Stimulated activated CD8-positive, alpha-beta memory T cell treated with anti-CD3 and anti-CD28 coated beads, Interleukin-4, amount 100 ng/mL, for 24 hours (primary cell): Measurements from ENCODE around the gene STAG2.
"Not testable (repeated sequence)": the region's sequence is repeated elsewhere in the genome, so short reads cannot be mapped to it uniquely, and the experiment has no call there.

Source experiments
- DNase-seq: peaks from one replicate; pipeline ENCODE4 v3.0.0-alpha.2; 2020; ENCODE audit warnings: low read depth

STAG2 gene

DNA sequence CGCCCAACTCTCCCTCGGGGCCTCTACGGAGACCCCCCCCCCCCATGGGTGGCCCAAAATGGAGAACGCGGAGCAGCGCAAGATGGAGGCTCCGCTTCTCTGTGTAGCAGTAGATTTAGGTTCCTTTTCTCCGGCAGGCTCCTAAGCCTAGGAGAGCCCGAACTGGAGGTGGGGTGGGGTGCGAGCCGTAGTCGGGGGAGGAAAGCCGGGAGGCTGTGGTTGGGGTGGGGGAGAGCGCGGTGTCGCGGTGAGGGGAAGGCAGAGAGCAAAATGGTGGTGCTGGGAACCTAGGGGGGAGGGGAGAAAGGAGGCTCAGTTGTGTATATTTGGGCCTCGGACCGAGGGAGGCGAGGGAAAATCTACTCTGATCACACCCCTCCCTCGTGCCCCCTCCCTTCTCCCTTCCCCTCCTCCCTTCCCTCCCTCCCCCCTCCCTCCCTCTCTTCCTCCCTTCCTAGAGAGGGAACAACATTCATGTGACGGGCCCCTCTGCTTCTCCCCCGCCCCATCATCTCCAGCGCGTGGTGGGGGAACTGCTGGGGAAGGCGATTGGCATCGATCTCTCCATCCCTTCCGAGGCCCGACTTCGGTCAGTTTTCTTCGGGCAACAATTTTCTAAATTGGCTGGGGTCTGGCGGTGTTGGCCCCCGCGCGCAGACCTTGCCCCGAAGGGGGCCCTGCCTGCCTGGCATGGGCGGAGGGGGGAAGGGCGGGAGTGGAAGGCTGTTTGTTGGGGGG is at the start of gene STAG2:
Gene STAG2 (plus strand): TSS at position 439 of the 738 bp plus-strand sequence. CDS start 60,922 bp downstream, outside the sequence.
- DNase-seq = peak; percentile 38

DNA sequence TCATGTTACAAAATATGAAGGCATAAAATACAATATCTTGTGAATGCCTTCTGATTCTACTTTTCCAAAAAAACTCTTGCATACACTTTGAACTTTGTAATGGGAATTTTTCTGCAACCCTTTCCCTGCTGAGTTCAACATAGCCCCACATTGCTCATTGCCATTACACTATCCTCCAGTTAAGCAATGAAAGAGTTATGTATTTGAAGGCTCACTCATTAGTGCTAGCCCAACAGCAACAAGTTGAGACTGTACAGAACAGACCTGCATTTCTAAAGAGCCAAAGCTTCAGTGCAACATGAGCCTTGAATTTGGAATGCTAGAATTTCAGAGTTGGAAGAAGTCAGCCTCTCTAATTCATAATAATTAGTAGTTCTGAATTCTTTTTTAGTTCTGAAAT is 44.4 kb upstream of the STAG2 start:
- DNase-seq = no peak

DNA sequence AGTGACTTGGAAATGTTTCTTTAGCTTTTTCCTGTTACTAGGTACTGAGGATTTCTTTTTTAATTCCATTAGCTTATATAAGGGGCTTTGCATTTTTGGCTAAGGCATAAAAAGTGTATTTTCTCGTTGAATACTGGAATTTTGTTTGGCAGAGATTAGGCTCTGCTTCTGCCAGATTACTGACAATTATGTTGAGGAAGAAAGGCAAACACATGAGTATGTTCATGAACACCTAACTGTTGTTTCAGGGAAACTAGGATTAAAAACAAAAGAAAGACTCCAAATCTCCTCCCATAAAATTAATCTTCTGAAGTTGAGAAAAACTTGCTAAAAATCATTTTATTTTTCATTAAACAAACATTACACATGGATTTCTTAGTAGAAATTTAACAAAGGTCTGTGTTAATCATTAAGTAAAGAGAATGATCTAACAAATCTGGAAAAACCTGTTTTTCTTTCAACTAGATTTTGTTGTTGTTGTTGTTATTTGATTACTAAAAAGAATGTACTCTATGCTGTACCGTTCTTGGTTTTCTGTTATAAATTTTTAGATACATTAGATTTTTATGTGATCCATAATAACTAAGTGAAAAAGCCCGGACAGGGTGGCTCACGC is 43.3 kb upstream of the STAG2 start:
- DNase-seq = no peak

DNA sequence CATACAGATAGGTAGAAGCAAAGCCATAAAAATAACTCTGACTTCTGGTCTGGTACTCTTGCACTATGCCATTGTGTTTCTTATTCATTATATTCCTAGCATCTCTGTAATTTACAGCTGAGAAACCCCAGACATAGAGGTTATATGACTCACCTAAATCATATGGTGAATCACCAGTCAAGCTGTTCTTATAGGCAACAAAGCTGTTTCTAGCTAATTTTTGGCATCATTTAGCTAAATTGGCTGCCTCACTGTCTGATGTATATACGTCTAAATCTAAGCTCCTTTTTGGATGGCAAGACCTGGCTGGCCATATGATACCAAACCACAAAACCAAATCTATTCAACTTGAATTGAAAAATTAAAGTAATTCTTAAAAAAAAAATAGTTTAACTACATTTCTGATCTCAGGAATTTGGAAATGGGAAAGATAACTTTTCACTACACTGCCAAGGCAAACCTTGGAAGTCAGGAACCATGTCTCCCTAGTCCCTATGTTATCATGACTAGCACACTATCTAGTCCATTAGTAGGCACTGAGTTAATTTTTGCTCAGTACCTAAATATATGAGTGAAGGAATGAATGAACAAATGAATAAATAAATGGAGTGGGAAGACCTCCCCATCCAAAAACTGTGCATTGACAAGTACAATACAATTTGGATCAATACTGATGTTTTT is 41.3 kb upstream of the STAG2 start:
- DNase-seq = no peak

DNA sequence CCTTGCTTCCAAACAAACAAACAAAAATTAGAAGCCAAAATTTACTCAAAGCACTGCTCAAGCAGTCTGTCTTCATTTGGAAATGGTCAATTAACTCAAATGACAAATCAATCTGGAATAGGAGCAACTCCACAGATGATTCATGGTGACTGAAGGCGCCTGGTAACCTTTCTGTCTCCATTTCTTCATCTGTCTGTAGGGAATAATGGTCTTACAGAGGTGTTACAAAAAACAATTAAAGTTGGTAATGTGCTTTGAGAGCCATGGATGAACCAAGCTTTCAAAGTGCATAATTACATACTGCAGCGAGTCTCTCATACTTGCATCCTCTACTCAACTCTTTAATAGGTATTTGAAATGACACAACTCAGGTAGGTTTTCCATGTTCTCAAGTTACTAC is 38.3 kb upstream of the STAG2 start:
- DNase-seq = no peak

DNA sequence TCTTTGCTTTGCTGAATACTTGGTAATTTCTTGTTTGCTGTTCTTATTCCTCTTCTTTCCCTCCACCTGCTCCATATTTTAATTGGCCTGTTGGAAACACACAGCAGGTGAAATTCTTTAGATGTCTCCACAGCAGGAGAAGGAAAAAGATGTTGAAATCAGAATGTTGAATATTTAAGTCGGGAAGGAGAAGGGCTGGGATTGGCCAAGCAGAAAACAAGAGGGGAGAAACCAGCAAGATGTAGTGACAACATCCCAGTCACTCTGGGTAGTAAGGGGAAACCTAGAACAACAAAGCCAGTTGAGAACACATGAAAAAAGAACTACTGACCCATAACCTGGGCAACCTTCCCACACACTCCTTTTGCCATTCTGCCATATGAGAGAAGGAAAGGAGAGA is 37.3 kb upstream of the STAG2 start:
- no peak for DNase-seq

DNA sequence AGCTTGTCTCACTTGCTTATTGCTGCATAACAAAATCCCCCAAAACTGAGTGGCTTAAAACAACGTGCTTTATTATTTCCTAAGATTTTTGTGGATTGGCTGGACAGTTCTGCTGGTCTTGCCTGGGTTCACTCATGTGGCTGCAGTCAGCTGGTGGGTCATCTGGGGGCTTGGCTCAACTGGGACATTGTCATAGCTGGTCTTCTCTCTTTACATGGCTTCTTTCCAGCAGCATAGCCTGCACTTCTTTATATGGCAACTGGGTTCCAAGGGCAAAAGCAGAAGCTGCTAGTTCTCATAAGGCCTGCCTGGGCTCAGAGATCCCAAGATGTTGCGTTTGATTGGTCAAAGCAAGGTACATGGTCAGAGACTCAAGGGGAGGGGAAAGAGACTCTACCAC is 33.7 kb upstream of the STAG2 start:
- DNase-seq = no peak

DNA sequence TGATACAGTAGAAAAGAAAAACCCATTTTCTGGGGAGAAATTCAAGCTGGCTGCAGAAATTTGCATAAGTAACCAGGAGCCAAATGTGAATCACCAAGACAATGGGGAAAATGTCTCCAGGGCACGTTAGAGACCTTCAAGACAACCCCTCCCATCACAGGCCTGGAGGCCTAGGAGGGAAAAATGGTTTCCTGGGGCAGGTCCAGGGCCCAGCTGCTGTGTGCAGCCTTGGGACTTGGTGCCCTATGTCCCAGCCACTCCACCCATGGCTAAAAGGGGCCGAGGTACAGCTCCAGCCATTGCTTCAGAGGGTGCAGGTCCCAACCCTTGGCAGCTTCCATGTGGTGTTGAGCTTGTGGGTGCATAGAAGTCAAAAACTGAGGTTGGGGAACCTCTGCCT is 29.5 kb upstream of the STAG2 start:
- not testable (repeated sequence) for DNase-seq

DNA sequence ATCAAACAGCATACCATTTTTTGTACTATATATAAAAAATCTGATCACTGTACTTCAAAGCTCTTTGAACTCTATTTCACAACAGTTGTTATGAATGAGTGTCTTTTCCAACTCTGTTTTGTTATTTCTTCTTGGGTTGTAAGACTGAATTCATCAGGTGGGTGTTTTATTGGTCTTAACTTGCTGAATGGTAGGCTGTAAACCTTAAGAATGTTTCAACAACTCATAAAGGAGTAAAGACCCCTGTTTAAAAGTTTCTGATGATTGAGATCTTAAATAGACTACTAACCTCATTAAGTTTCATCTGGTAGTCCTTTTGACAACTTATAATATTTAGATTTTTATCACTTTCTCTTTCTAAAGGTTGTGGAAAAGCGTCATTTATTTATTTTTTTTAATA is 18.4 kb upstream of the STAG2 start:
- DNase-seq = no peak

DNA sequence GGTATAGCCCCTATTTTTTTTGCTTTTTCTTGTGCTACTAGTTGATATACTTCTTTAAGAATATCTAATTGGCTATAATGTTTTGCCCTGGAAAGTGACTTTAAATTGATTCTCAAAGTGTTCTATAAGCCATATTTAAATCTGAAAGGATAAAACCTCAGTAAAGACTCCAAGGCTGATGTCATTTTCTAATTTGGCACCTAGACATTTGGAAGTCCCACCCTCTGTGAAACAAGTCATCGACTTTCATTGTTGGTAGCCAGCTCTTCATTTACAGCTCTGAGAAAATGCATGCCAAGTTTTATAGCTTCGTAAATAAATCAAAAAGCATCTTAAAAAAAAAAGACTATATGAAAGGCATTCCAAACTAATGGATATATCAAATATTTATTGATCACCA is 18.0 kb upstream of the STAG2 start:
- no peak for DNase-seq

DNA sequence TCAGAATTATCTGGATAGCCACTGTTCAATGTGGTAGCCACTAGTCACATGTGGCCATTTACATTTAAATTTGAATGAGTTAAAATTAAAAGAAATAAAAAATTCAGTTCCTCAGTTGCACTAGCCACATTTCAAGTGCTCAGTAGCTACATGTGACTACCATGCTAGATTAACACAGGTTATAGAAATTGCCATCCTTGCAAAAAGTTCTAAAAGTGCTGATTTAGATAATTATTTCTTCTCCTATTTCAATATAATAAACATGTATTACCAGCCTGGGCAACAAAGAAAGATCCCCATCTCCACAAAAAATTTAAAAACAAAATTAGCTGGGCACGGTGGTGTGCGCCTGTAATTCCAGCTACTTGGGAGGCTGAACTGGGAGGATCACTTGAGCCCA is 11.7 kb upstream of the STAG2 start:
- no peak for DNase-seq

DNA sequence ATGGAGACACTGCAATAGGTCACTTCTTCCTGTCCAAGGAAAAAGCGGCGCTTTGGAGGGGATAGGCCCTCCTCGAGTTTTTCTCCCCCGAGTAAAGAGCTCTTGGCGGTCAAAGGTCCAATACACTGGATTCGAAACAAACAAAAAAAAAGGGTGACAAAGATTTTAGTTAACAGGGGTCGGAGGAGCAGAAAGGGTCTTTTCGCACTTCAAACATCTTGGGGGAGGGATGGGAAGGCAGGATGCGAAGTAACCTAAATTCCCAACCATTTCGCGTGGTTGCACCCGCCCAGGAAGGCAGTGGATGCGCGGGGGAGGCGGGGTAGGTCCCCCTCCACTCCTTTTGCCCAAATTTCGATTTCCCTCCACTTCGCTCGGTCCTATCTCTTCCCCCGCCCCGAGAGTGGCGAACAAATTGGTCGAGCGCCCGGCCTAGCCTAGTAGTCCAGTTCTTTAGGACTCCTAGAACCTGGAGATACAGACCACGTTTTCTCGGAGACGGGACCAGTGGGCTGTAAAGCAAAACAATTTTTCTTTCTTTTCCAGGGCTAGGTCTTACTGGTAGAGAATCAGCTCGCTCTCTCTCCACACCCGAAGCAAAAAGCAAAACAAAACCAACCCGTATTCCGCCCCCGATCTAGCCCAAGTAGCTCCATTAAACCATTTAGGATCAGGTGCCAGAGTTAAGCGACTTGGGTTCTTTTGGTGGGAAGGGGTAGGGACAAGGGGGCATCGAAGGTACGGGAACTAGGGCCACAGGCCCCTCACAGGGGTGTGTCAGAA is 2.0 kb upstream of the STAG2 start:
- no peak for DNase-seq

DNA sequence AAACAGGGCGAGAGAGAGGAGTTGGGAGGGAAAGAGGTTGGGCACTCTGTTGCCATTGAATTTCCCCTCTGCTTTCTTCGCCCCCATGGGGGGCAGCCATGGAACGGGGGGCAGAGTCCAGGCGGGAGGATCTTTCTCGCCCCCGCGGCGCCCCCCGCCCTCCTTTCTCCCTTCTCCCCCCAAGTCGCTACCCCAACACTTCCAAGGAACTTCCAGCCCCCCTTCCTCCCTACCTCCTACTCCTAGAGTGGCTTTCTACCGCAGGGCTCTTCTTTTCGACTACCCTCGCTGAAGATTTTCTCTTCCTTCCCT is 594 bp upstream of the STAG2 start:
- DNase-seq = no peak

DNA sequence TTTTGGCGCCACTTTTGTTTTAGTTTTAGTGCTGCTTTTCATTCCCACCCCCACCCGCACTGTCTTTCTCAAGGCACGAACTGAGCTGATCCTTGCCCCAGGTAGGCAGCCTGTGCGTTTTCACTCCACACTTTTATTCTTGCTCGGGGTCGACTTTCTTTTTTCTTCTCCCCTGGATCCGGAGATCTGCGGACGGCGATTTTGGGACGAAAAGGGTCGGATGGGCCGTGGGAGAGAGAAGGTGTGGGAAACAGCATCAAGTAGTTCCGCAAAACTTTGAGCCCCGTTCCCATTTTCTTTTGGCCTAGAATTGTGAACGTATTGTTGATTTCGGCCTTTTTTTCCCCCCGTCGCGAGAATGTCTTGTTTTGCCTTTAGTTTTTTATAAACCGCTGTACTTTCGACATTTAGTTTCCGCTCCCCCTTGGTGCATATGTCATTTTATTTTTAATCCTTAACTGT is 531 bp downstream of the STAG2 start:
- no peak for DNase-seq

DNA sequence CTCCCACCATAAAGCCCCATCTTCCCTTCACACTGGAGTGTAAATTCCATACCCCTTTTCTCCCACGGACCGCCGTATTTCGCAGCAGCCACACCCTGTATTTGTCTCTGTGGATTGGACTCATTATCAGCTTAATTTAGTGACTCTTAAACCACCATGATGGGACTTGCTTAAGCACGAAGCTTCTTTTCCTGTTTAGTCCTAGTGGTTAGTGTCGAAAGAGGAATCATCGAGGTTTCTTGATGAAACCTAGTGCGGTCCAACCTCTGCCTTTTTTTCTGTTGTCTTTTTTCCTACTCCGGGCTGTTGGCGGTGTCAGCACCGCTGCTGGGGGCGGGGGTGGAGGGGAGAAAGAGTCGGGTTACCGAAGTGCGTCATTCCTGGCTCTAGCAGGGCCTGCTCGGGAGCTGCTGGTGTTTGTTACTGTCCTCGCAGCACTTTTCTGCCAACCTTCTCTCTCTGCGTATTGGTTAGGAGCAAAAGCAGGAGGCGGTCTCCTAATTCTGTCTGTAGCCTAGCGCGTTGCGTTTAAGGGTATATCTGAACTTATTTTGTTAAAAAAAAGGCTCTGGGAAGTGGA is 1.4 kb downstream of the STAG2 start:
- DNase-seq = peak; percentile 71

DNA sequence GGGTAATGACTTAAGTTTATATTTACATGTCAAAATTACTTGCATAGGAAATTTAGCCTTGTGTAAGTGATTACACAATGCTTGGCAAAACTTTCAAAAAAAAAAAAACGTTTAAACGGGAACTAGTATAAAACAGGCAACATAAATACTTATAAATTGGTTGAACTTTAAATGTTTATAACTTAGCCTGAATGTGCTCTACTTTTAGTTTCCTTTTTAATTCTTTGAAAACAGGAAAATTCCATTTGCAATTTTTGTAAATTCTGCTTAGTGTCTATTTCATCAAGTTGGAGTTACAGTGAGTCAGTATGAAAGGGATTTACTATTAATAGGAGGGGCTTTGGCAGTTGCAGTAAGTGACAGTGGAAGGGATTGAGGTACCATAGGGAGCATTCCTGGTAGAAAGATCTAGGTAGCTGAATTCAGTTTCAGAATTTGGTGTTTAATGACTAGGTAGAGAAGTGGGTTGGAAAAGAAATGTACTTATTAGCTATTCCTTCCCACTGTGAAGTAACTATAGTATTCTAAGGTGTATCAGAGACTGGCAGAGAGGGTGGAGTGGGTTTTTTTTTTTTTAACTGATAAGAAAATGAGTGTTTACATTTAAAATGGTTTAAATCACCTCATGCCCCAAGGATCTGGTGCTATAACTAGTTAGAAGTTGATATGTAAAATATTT is 2.8 kb downstream of the STAG2 start:
- no peak for DNase-seq

DNA sequence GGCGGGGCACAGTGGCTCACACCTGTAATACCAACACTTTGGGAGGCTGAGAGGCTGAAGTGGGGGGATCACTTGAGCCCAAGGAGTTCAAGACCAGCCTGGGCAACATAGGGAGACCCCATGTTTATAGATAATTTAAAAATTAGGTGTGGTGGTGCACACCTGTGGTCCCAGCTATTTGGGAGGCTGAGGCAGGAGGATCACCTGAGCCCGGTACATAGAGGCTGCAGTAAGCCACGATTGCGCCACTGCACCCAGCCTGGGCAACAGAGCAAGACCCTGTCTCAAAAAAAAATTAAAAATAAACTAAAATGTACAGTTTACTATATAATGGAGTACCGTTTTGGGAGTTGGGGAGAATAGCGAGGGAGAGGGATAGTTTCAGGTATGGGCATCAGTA is 4.2 kb downstream of the STAG2 start:
- no peak for DNase-seq

DNA sequence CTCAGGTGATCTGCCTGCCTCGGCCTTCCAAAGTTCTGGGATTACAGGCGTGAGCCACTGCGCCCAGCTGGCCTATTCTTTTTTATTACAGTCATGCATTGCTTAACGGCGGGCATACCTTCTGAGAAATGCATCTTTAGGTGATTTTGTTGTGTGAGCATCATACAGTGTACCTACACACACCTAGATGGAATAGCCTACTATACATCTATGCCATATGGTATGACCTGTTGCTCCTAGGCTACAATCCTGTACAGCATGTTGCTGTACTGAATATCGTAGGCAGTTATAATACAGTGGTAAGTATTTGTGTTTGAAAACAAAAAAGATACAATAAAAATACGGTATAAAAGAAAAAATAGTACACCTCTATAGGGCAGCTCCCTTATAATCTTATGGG is 6.0 kb downstream of the STAG2 start:
- no peak for DNase-seq

DNA sequence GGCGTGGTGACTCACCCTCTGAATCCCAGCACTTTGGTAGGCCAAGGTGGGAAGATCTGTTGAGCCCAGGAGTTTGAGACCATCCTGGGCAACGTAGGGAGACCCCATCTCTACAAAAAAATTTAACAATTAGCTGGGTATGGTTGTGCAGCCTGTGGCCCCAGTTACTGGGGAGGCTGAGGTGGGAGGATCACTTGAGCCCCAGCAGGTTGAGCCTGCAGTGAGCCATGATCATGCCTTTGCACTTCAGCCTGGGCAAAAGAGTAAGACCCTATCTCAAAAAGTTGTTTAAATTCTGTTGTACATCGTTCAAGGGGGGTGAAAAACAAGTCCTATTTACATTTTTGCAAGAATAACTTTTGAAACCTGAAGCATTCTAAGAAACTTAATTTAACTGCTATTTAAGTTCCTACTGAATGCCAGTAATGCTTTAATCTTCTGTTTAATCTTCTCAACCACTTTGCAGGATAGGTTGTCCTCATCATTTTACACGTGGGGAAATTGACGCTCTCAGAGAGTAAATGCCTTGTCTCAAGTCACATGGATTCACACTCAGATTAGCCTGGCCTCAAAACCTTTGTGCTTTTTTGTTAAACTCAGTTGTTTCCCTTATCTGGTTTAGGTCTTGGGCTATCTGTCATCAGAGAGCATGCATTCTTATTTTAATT is 7.0 kb downstream of the STAG2 start:
- no peak for DNase-seq

DNA sequence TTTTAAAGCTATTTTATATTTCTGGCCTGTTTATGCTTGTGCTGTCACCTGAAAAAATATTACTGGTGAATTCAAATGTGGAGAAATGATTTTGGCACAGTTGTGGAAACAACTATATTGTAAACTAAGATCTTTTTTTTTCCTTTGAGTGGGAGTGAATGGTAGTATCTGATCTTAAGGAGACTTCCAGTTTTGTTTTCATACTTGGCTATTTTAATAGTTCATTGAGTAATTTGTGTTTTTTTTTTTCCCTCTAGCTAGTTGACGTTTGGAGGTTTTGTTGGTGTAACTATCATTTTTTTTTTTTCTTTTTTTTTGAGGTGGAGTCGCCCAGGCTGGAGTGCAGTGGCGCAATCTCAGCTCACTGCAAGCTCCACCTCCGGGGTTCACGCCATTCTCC is 10.5 kb downstream of the STAG2 start:
- DNase-seq = no peak

DNA sequence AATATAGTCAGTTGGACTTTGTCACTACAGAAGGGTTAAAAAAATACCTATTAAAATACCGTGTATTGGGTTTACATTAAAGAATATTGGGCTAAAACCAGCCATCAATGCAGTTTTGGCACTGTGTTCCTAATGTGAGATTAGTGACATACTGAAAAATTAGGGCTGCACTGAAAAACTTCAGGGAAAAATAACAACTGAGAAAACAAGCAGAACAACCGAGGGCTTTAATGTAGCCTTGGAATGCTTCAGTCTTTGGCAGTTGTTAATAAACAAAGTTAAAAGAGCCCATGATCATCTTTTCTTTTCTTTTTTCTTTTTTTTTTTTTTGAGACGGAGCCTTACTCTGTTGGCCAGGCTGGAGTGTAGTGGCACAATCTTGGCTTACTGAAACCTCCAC is 12.4 kb downstream of the STAG2 start:
- DNase-seq = no peak
